Posterior vena cava (tissue), 2 donors: Measurements from ENCODE around the gene SH2D7. TPM values are rescaled to one million over a fixed set of nuclear protein-coding genes. Genes with fewer than 3 reads are reported as not detected.

Experiments
- total RNA-seq, 2 donors: library from RNA; stranded (reverse); fragmentation: NEBNext Ultra II Directional; extraction: Animal tissue kit (Norgen Biotek cat#: 25700); gene quantifications; one replicate each; pipeline ENCODE4 v1.2.1, GENCODE V29; 2021
- donor health status: DM: yes; HTN: yes; CAD: no.
- donor health status: DM: yes; HTN: yes; CAD: no.

SH2D7 gene
- total RNA-seq, 2 donors from 2014 or later: not detected

Other genes with a start within 250 kb of the SH2D7 start
- gene TBC1D2B, start 14.8 kb upstream of the SH2D7 start, total RNA-seq: 10 to 100 TPM; 46.5 to 57.9 TPM
- gene CIB2, start 38.9 kb downstream of the SH2D7 start, total RNA-seq: 1 to 10 TPM; 5.1 to 6.7 TPM
- gene IDH3A, start 56.8 kb downstream of the SH2D7 start, total RNA-seq: 10 to 100 TPM; 84.2 to 90.6 TPM
- not detected for gene ACSBG1, start 142.0 kb downstream of the SH2D7 start, total RNA-seq
- 10 to 100 TPM; 22.3 to 56.4 TPM for gene DNAJA4, start 172.0 kb downstream of the SH2D7 start, total RNA-seq
- 10 to 100 TPM; 35.0 to 36.8 TPM for gene SKIC8, start 207.0 kb downstream of the SH2D7 start, total RNA-seq
- gene CRABP1, start 247.8 kb downstream of the SH2D7 start, total RNA-seq: not detected